ENCODE data around the gene HM13. TPM values are rescaled to one million over a fixed set of nuclear protein-coding genes. Genes with fewer than 3 reads are reported as not detected.
A peak's percentile ranks its signal among the peaks of the same experiment; 100 is the strongest.

The HM13 gene
- total and polyA plus RNA-seq, 9 of the 15 experiments (the other 6 are each of a cell fraction or from before 2014, with no cell fraction given), result 7.7 to 136 (median 74.5) TPM

GRCh38 chr20:31560094-31560745, 46.0 kb downstream of the HM13 start (continued):
- TF ChIP-seq ZNF609 (CRISPR knock-in tag; IDR thresholded peaks at IDR 0.05; ENCODE audit: borderline replicate concordance), result no peak
- no peak for TF ChIP-seq ZNF780A (CRISPR knock-in tag; IDR thresholded peaks at IDR 0.05)
- 0 out of 2 replicates have a peak, but pooled peaks have one; percentile 19 for TF ChIP-seq MYC (IDR thresholded peaks at IDR 0.05; ENCODE audit: low read depth, low read length)
- TF ChIP-seq MYC (CRISPR knock-in tag; IDR thresholded peaks at IDR 0.05; ENCODE audit: borderline replicate concordance, low read depth), result no peak
- TF ChIP-seq SP2 (IDR thresholded peaks at IDR 0.05; ENCODE audit: extremely low read depth, low read depth, low read length, poor library complexity, severe bottlenecking), result no peak
- TF ChIP-seq MTF1 (CRISPR knock-in tag; IDR thresholded peaks at IDR 0.05; ENCODE audit: borderline replicate concordance), result no peak
- no peak for TF ChIP-seq ZNF318 (IDR thresholded peaks at IDR 0.05; ENCODE audit: borderline replicate concordance in 1 of 2, low read depth in 1 of 2)
- TF ChIP-seq CTCF (IDR thresholded peaks at IDR 0.05 in 2 of 3, conservative IDR thresholded peaks at IDR 0.05 in 1 of 3; ENCODE audit: insufficient read depth in 2 of 3, low read depth in 1 of 3, low read length in 3 of 3), result peak; percentile 91 to 99 (median 95)
- TF ChIP-seq L3MBTL2 (IDR thresholded peaks at IDR 0.05), result peak; percentile 50
- TF ChIP-seq NR4A1 (CRISPR knock-in tag; IDR thresholded peaks at IDR 0.05), result no peak
- TF ChIP-seq NR4A1 (tag; IDR thresholded peaks at IDR 0.05), result no peak
